ENCODE data around the gene CORO7. TPM values are rescaled to one million over a fixed set of nuclear protein-coding genes. Genes with fewer than 3 reads are reported as not detected.
A peak's percentile ranks its signal among the peaks of the same experiment; 100 is the strongest.

Gene CORO7
- total RNA-seq, 2 donors from 2014 or later, result 15.6 to 19.5 TPM

GRCh38 chr16:4321286-4322120 lies 94.9 kb downstream of the CORO7 start:
- ATAC-seq (no peak), DNase-seq (no peak)
- intact Hi-C loops (cut with DNase I), result no loop called here

GRCh38 chr16:4320571-4321137 lies 95.7 kb downstream of the CORO7 start:
- intact Hi-C loops (cut with DNase I), result no loop called here
- ATAC-seq, result no peak
- no peak for DNase-seq

- intact Hi-C loops (cut with DNase I), result no loop called here
- ATAC-seq, result no peak
- DNase-seq, result peak; percentile 68
Measured at GRCh38 chr16:4319454-4320421, 96.7 kb downstream of the CORO7 start.

GRCh38 chr16:4318967-4319366 lies 97.4 kb downstream of the CORO7 start:
- DNase-seq (no peak), ATAC-seq (no peak)
- intact Hi-C loops (cut with DNase I), result no loop called here

GRCh38 chr16:4318451-4318910 lies 97.9 kb downstream of the CORO7 start:
- intact Hi-C loops (cut with DNase I), result no loop called here
- ATAC-seq, result no peak
- DNase-seq, result no peak

- ATAC-seq, result peak in 1 of 2 donors; percentile 29
- intact Hi-C loops (cut with DNase I), result no loop called here
- DNase-seq, result peak; percentile 62
Measured at GRCh38 chr16:4317532-4318450, 98.6 kb downstream of the CORO7 start.

DNA sequence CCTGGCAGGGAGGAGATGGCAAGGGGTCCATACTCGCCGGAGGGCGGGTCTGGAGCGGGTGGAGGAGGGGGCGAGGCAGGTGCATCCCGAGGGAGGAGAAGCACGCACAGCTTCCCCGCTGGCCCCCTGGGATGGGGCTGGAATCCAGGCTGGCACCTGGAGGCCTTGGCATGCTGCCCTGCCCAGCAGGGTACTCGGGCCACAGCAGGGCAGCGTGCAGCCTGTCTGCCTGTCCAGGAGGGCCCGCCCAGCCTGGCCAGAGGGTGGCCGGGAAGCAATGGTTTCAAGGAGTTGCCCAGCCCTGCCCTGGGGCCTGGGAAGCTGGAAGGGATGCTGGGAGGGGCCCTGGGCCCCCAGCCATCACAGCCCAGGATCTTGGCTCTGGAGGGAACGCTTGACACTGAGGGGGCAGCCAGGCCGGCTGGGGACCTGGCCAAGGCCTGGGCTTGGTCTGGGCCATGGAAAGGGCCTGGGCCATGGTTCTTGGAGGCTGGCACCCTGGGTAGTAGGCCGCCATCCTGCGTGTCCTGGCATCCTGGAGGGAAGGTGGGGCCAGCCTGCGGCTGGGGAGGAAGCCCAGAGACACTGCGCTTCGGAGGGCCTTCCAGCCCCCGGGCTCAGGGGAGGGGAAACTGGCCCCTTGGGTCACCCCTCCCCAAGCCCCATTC lies 99.4 kb downstream of the CORO7 start:
- DNase-seq (peak; percentile 73), ATAC-seq (peak; percentile 41 to 47)
- intact Hi-C loops (cut with DNase I), result no loop called here

GRCh38 chr16:4316108-4316863 lies 100.1 kb downstream of the CORO7 start:
- intact Hi-C loops (cut with DNase I), result no loop called here
- DNase-seq (no peak), ATAC-seq (peak in 1 of 2 donors; percentile 0)

DNA sequence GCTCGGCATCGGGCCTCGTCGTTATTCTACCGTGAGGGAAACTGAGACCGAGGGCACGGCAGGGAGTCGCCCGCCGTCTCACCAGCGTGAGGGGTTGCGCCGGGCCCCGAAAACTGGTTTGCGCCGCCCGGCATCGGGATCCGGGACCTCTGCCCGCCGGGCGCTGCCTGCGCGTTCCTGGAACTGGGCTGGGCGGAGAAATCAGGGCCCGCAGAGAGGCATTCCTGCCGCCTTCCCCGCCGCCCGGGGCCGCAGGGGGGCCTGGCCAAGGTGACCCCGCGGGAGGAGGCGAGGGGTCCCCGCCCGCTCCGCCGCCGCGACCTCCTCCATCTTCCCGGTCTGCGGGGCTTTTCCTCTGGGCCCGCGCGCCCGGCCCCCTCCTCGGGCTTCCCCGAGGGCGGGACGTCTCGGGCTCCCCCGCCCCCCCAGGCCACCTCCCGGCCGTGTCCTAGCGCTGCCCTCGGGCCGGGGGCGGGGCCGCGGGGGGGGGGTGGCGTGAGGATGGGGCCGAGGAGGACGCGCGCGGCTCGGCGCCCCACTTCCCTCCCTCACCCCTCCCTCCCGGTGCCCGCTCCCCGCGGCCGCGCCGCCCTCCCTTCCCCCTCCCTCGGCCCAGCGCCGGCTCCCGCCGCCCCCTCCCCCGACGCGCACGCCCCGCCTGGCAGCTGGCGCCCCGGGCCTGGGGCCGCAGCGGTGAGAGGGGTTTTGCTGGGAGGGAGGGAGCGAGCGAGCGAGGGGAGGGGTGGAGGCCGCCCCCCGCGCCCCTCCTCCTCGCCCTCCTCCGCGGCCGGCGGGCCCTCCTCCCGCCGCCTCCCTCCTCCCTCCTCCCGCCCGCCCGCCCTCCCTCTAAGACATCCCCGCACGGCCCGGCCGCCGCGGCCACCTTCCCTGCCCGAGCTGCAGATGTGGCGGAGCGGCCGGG lies 100.9 kb downstream of the CORO7 start, which contains the start of gene GLIS2:
Gene GLIS2 (plus strand): TSS at position 882 of the 922 bp plus-strand sequence. CDS start 16,214 bp downstream, outside the sequence.
- intact Hi-C loops (cut with DNase I), result no loop called here
- ATAC-seq, result peak; percentile 76 to 77
- peak; percentile 78 for DNase-seq

GRCh38 chr16:4314532-4315185 lies 101.7 kb downstream of the CORO7 start:
- intact Hi-C loops (cut with DNase I), result no loop called here
- ATAC-seq (peak in 1 of 2 donors; percentile 1), DNase-seq (peak; percentile 46)

DNA sequence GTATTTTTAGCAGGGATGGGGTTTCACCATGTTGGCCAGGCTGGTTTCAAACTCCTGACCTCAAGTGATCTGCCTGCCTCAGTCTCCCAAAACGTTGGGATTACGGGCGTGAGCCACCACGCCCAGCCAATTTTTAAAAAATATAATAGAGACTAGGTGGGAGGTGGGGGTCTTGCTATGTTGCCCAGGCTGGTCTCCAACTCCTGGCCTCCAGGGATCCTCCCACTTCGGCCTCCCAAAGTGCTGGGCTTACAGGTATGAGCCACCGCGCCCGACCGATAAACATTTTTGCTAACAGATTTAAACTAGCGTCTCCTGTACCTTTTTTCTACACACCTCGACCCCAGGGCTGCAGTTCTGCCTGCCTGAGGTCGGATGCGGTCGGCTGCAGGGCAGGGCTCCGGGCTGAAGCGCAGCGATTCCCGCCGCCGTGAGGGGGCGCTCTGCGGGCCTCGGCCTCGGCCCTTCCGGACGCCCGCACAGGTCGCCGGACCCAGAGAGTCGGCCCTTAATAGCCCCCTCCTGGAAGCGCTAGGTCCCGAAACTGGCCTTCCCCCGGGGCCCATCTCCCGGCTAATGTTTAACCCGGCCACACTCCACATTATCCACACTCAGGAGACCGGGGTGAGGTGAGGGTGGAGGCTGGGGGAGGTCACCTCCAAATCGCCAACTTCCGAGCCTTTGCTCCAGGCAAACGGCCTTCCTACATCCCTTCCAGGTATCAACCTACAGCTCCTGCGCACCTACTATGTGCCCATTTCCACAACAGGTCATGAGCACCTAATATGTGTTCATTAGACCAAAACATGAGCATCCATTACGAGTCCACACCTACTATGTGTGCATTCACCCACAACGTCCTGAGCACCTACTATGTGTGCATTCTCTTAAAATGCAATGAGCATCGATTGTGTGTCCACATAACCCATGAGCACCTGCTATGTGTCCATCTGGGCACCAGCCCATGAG lies 102.5 kb downstream of the CORO7 start:
- intact Hi-C loops (cut with DNase I), result no loop called here
- DNase-seq, result peak; percentile 39

GRCh38 chr16:4309833-4310266 lies 106.5 kb downstream of the CORO7 start:
- intact Hi-C loops (cut with DNase I), result no loop called here
- DNase-seq, result peak; percentile 63
- ATAC-seq, result peak in 1 of 2 donors; percentile 0

More for the DNA sequence above, 102.5 kb downstream of the CORO7 start:
- no peak for ATAC-seq

- intact Hi-C loops (cut with DNase I), result no loop called here
- ATAC-seq (no peak), DNase-seq (no peak)
Measured at GRCh38 chr16:4309102-4309832, 107.1 kb downstream of the CORO7 start.
